MM.1S (cell line): ENCODE data around the gene IGF2BP3.

Source experiments
- DNase-seq: peaks from one replicate; pipeline ENCODE4 v3.0.0-alpha.2; 2015
- H2AFZ ChIP-seq: fragments of 300-600 bp; sonication (generic); 2 replicates; pipeline ENCODE4 v1.6.0; 2016; ENCODE audit warnings: antibody characterized with exemption, low read length
- H3F3A ChIP-seq: fragments of 300-600 bp; sonication (generic); 2 replicates; pipeline ENCODE4 v1.6.1; 2016; ENCODE audit warnings: mild to moderate bottlenecking, antibody characterized with exemption, low read length, moderate library complexity, mixed read lengths; ENCODE audit not compliant: insufficient read depth
- H3K27ac ChIP-seq: fragments of 300-600 bp; sonication (generic); 2 replicates; pipeline ENCODE4 v1.5.1; 2016; ENCODE audit warnings: mild to moderate bottlenecking, low read length
- H3K27me3 ChIP-seq: fragments of 300-600 bp; sonication (generic); replicated peaks from 2 replicates; pipeline ENCODE4 v1.6.0; 2016; ENCODE audit warnings: low read length; ENCODE audit not compliant: insufficient read depth
- H3K36me3 ChIP-seq: fragments of 300-600 bp; sonication (generic); replicated peaks from 2 replicates; pipeline ENCODE4 v1.6.1; 2016; ENCODE audit warnings: mild to moderate bottlenecking, low read length, mixed read lengths; ENCODE audit not compliant: insufficient read depth
- H3K4me1 ChIP-seq: fragments of 300-600 bp; sonication (generic); 2 replicates; pipeline ENCODE4 v1.6.1; 2016; ENCODE audit warnings: low read length, mixed read lengths
- H3K4me2 ChIP-seq: fragments of 300-600 bp; sonication (generic); 2 replicates; pipeline ENCODE4 v1.6.0; 2016; ENCODE audit warnings: low read depth, low read length
- H3K4me3 ChIP-seq: fragments of 300-600 bp; sonication (generic); 2 replicates; pipeline ENCODE4 v1.5.1; 2016; ENCODE audit warnings: low read length, mixed read lengths
- H3K79me2 ChIP-seq: fragments of 300-600 bp; sonication (generic); 2 replicates; pipeline ENCODE4 v1.6.1; 2016; ENCODE audit warnings: mixed run types, low read length, mixed read lengths
- H3K9ac ChIP-seq: fragments of 300-600 bp; sonication (generic); 2 replicates; pipeline ENCODE4 v1.6.1; 2016; ENCODE audit warnings: low read length, mixed read lengths
- H3K9me2 ChIP-seq: fragments of 300-600 bp; sonication (generic); replicated peaks from 2 replicates; pipeline ENCODE4 v1.6.1; 2016; ENCODE audit warnings: mild to moderate bottlenecking, low read length, mixed read lengths; ENCODE audit not compliant: insufficient read depth
- H3K9me3 ChIP-seq: fragments of 300-600 bp; sonication (generic); replicated peaks from 2 replicates; pipeline ENCODE4 v1.6.1; 2016; ENCODE audit warnings: mild to moderate bottlenecking, low read length, mixed read lengths; ENCODE audit not compliant: insufficient read depth
- H4K20me1 ChIP-seq: fragments of 300-600 bp; sonication (generic); 2 replicates; pipeline ENCODE4 v1.6.1; 2016; ENCODE audit warnings: mild to moderate bottlenecking, low read length, moderate library complexity, mixed read lengths; ENCODE audit not compliant: insufficient read depth
- CTCF ChIP-seq: fragments of 300-600 bp; sonication (generic); IDR thresholded peaks from 2 replicates; pipeline ENCODE4 v1.5.1; 2016; ENCODE audit warnings: antibody characterized with exemption, low read length, mixed read lengths
- EZH2 ChIP-seq: fragments of 300-600 bp; sonication (generic); optimal IDR thresholded peaks from 2 replicates; pipeline ENCODE3; 2017; ENCODE audit warnings: low read depth, mild to moderate bottlenecking, antibody characterized with exemption, low read length, mixed read lengths
- EZH2phosphoT487 ChIP-seq: fragments of 300-600 bp; sonication (generic); IDR thresholded peaks from 2 replicates; pipeline ENCODE4 v1.6.1; 2018; ENCODE audit warnings: antibody characterized with exemption, low read length

The IGF2BP3 gene

GRCh38 chr7:23335621-23336020 is 134.7 kb downstream of the IGF2BP3 start:
- Histone ChIP-seq H2AFZ (no peak overlapping the region), H3K36me3 (no peaks in the 10 kb centered on the region), H3K4me1 (no peaks in the 10 kb centered on the region), H3K27ac (no peak overlapping the region), H4K20me1 (no peaks in the 10 kb centered on the region), H3K27me3 (no peaks in the 10 kb centered on the region), H3K79me2 (no peaks in the 10 kb centered on the region), H3F3A (no peaks in the 10 kb centered on the region), H3K9me2 (no peaks in the 10 kb centered on the region), H3K4me2 (no peak overlapping the region), H3K9ac (no peak overlapping the region), H3K9me3 (no peaks in the 10 kb centered on the region), H3K4me3 (no peak overlapping the region)
- no peak for DNase-seq
- TF ChIP-seq EZH2phosphoT487 (no peak), EZH2 (no peak), CTCF (no peak)

GRCh38 chr7:23335136-23335535 is 135.2 kb downstream of the IGF2BP3 start:
- Histone ChIP-seq H3K27ac (no peak overlapping the region), H3K79me2 (no peaks in the 10 kb centered on the region)

GRCh38 chr7:23334482-23335056 is 135.7 kb downstream of the IGF2BP3 start:
- H3F3A ChIP-seq, result no peaks in the 10 kb centered on the region
- no peaks in the 10 kb centered on the region for H3K9me3 ChIP-seq
- no peaks in the 10 kb centered on the region for H3K27me3 ChIP-seq
- no peak overlapping the region for H3K4me2 ChIP-seq
- H3K27ac ChIP-seq, result no peak overlapping the region
- no peak overlapping the region for H2AFZ ChIP-seq
- H3K36me3 ChIP-seq, result no peaks in the 10 kb centered on the region
- H3K4me3 ChIP-seq, result no peak overlapping the region
- H4K20me1 ChIP-seq, result no peaks in the 10 kb centered on the region
- H3K79me2 ChIP-seq, result no peaks in the 10 kb centered on the region
- H3K9me2 ChIP-seq, result no peaks in the 10 kb centered on the region
- DNase-seq, result no peak
- TF ChIP-seq CTCF (no peak), EZH2 (no peak), EZH2phosphoT487 (no peak)
- H3K4me1 ChIP-seq, result no peaks in the 10 kb centered on the region
- no peak overlapping the region for H3K9ac ChIP-seq

More at GRCh38 chr7:23335136-23335535, 135.2 kb downstream of the IGF2BP3 start:
- Histone ChIP-seq H3K4me1 (no peaks in the 10 kb centered on the region), H3K36me3 (no peaks in the 10 kb centered on the region), H3F3A (no peaks in the 10 kb centered on the region), H3K4me2 (no peak overlapping the region), H4K20me1 (no peaks in the 10 kb centered on the region), H2AFZ (no peak overlapping the region), H3K9ac (no peak overlapping the region), H3K27me3 (no peaks in the 10 kb centered on the region), H3K4me3 (no peak overlapping the region), H3K9me3 (no peaks in the 10 kb centered on the region), H3K9me2 (no peaks in the 10 kb centered on the region)
- no peak for DNase-seq
- no peak for TF ChIP-seq CTCF
- TF ChIP-seq EZH2phosphoT487, result no peak
- no peak for TF ChIP-seq EZH2
